Measurements from ENCODE around the gene SLF1. TPM values are rescaled to one million over a fixed set of nuclear protein-coding genes. Genes with fewer than 3 reads are reported as not detected.

Gene SLF1
- total RNA-seq, 1 donor from 2014 or later = 7.5 TPM

- ATAC-seq (no peak), DNase-seq (no peak)
- intact Hi-C loops (cut with micrococcal nuclease) = no loop called here
Measured at GRCh38 chr5:94649874-94650273, 31.4 kb downstream of the SLF1 start.

GRCh38 chr5:94658272-94658671, 39.8 kb downstream of the SLF1 start:
- intact Hi-C loops (cut with micrococcal nuclease) = no loop called here
- DNase-seq (no peak), ATAC-seq (no peak)

GRCh38 chr5:94660506-94660905, 42.0 kb downstream of the SLF1 start:
- intact Hi-C loops (cut with micrococcal nuclease) = no loop called here
- no peak for ATAC-seq
- peak; percentile 25 for DNase-seq

DNA sequence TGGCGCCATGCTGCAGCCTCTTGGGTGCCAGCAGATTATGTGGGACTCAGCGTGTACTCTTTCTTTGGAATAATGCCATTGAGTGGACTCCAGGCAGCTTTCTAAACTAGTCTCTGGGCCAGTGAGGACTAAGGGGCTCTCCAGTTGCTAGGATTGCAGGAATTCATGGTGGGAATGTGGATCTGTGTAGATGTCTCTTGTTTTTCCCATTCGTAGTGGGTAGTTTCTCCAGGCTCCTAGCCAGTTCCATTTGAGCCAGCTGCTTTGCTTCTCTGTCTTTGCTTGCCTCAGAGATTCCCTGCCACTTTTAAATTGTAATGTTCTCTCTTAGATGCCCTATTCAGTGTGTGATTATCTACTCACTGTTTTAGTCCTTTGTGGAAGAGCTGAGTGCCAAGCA, 42.6 kb downstream of the SLF1 start:
- intact Hi-C loops (cut with micrococcal nuclease) = no loop called here
- no peak for ATAC-seq
- DNase-seq = no peak

GRCh38 chr5:94667937-94668336, 49.5 kb downstream of the SLF1 start:
- intact Hi-C loops (cut with micrococcal nuclease) = no loop called here
- ATAC-seq = no peak
- DNase-seq = no peak

GRCh38 chr5:94670726-94671125, 52.3 kb downstream of the SLF1 start:
- intact Hi-C loops (cut with micrococcal nuclease) = no loop called here
- no peak for ATAC-seq
- no peak for DNase-seq

GRCh38 chr5:94672746-94673145, 54.3 kb downstream of the SLF1 start:
- ATAC-seq (no peak), DNase-seq (no peak)
- intact Hi-C loops (cut with micrococcal nuclease) = no loop called here

DNA sequence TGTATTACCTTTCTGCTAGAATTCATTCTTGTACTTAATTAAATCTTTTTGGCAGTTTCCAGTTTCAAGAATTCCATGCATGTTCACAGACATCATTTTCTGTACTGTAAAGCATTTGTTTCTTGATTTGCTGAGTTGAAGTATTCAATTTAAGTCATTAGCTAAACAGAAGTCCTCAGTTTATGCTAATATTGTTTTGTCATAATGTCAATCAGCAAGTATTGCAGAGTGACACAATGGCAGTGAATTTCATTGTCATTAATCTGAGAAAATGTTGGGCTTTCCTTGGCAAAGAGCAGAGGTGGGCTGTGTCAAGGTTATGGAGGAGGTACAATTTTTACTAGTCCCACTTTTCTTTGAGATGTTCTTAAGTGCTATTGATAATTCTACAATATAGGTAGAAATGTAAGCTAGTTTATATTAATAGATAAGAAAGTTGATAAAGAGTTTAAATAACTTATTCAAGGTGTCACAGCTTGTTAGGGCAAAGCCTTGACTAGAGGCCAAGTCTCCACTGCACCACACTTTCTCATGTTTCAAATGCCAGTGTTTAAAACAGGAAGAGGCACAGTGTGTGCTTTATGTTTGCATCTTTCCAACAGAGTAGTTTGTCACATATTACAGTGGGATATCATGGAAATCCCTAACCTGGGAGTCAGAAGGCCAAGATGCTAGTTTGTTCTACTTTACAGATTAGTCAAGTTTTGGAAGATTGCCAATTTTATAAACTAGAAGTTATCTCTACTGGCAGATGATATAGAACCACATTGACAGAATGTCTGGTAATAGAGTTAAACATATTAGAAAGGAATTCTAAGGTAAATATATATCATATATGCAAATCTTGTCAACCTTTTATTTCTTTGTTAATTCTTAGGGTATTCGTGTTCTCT, 56.3 kb downstream of the SLF1 start:
- intact Hi-C loops (cut with micrococcal nuclease) = no loop called here
- no peak for DNase-seq
- peak; percentile 70 for ATAC-seq

GRCh38 chr5:94675965-94676618, 57.6 kb downstream of the SLF1 start:
- DNase-seq = no peak
- no peak for ATAC-seq
- intact Hi-C loops (cut with micrococcal nuclease) = no loop called here

DNA sequence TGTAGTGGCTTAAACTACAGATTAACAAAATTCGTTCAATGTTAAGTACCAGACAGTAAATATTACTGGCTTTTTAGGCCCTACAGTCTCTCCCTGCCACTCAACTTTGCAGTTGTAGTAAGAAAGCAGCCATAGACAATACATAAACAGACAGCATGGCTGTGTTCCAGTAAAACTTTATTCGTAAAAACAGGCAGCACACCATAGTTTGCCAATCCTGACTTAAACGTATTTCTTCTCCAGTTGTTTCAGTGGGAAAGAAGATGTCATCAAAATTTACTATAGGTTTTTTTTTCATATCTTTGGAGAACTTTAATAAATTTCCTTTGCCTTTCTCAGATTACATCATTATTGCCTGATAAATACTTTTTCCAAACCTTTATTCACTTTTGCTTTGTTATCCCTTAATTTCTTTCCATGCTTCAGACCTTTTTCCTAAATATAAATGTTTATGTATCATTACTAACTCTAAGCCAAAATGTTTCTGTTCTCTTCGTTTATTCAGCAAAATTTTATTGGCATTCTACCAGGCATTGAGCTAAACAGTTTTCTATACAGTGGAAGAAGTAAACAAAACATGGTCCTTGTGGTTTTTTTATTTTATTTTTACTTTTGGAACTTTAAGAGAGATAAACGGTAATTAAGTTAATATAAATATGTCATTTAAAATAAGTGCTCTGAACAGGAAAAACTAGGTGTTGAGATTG, 64.5 kb downstream of the SLF1 start:
- DNase-seq = no peak
- intact Hi-C loops (cut with micrococcal nuclease) = no loop called here
- no peak for ATAC-seq

DNA sequence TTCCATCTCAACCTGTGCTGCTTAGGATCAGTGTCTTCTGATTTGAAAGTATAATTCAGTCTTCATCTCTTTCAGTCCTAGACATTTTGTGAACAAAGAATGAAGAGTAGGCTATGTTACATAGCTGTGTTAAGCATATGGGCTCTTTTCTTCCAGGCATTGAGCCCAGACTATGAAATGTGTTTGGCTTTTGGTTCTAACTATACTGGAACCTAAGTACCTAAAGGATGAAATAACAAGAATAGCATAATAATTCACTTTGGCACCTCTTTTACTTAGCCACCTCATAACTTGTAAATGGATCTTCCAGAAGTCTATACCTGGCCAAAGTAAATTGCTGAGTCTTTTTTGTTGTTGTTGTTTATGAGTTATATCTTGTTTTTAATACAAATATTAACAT, 71.4 kb downstream of the SLF1 start:
- ATAC-seq = no peak
- intact Hi-C loops (cut with micrococcal nuclease) = no loop called here
- DNase-seq = no peak

DNA sequence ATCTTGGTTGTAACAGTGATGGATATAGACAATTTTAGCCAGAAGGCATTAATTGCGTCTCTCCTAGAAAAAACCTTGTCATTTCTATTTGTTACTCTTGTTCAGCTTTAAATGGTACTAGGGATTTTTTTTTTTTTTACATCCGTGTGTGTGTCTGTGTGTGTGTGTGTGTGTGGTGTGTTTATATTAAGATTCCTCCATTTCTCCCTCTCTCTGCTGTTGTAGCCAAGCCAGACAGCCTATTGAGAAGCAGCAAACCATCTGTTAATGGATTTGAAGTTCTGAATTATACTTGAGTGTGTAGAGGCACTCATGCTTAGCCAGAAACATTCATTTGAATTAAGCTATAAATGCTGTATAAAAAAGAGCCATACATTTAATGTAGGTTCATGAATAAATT, 72.3 kb downstream of the SLF1 start:
- ATAC-seq (no peak), DNase-seq (no peak)
- intact Hi-C loops (cut with micrococcal nuclease) = no loop called here

- intact Hi-C loops (cut with micrococcal nuclease) = no loop called here
- DNase-seq = no peak
- no peak for ATAC-seq
Measured at GRCh38 chr5:94691291-94691690, 72.8 kb downstream of the SLF1 start.

DNA sequence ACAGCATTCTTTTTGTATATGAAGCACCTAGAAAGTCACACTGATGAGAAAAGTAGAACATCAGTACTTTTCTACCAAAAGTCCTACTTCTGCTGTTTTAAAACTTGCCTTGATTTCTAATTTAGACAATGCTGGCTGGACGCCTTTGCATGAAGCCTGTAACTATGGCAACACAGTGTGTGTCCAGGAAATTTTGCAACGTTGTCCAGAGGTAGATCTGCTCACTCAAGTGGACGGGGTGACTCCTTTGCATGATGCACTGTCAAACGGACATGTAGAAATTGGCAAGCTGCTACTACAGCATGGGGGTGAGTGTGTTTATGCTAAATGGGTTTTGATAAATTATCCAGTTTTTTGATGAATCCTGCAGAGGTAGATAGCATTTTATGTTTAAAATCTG, 73.5 kb downstream of the SLF1 start:
- intact Hi-C loops (cut with micrococcal nuclease) = no loop called here
- DNase-seq = no peak
- peak; percentile 38 for ATAC-seq

DNA sequence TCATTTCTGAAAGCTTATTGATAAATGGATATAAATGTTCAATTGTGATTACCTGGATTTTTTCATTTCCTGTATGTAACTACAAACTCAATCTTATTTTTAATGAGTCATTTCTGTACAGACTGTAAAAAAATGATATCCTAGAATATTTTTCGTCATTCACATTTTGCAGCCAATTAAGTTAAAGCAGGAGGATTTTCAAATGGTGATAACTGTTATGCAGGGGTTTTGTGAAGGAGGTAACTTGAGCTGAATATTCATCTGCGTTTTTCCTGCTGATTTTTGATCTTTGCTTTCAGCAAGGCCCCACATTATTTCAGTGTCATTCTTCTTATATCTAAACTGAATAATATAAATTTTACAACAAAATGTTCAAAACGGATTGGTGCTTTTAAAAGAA, 74.1 kb downstream of the SLF1 start:
- ATAC-seq (no peak), DNase-seq (no peak)
- intact Hi-C loops (cut with micrococcal nuclease) = no loop called here

GRCh38 chr5:94693043-94693822, 74.8 kb downstream of the SLF1 start:
- ATAC-seq (peak; percentile 70), DNase-seq (no peak)
- intact Hi-C loops (cut with micrococcal nuclease) = no loop called here

- no peak for ATAC-seq
- DNase-seq = no peak
- intact Hi-C loops (cut with micrococcal nuclease) = no loop called here
Measured at GRCh38 chr5:94693845-94694370, 75.4 kb downstream of the SLF1 start.

- no peak for ATAC-seq
Measured at GRCh38 chr5:94694671-94695070, 76.2 kb downstream of the SLF1 start.

GRCh38 chr5:94698197-94698596, 79.7 kb downstream of the SLF1 start:
- intact Hi-C loops (cut with micrococcal nuclease) = no loop called here
- no peak for ATAC-seq
- DNase-seq = no peak

More at GRCh38 chr5:94694671-94695070, 76.2 kb downstream of the SLF1 start:
- DNase-seq = no peak
- intact Hi-C loops (cut with micrococcal nuclease) = no loop called here

All from left ventricle myocardium superior (tissue), 1 donor.